Stimulated activated CD8-positive, alpha-beta memory T cell treated with anti-CD3 and anti-CD28 coated beads, Interleukin-7, amount 100 ng/mL, for 4 hours (primary cell): Measurements from ENCODE around the gene GXYLT2.

Source experiments
- DNase-seq, 2 donors: peaks; one replicate each; pipeline ENCODE4 v3.0.0-alpha.2; 2020; ENCODE audit warnings: low read depth in 2 of 2

Gene GXYLT2

GRCh38 chr3:72938471-72939265, 50.8 kb downstream of the GXYLT2 start:
- DNase-seq, result no peak

GRCh38 chr3:72941245-72941644, 53.4 kb downstream of the GXYLT2 start:
- DNase-seq, result no peak

- DNase-seq, result no peak
Measured at GRCh38 chr3:72942427-72942826, 54.6 kb downstream of the GXYLT2 start.

GRCh38 chr3:72944696-72945095, 56.9 kb downstream of the GXYLT2 start:
- DNase-seq, result no peak

GRCh38 chr3:72947715-72948490, 60.1 kb downstream of the GXYLT2 start:
- no peak for DNase-seq

- no peak for DNase-seq
Measured at GRCh38 chr3:72949016-72949415, 61.2 kb downstream of the GXYLT2 start.

GRCh38 chr3:72950372-72950771, 62.5 kb downstream of the GXYLT2 start:
- no peak for DNase-seq

- DNase-seq, result no peak
Measured at GRCh38 chr3:72950801-72951200, 63.0 kb downstream of the GXYLT2 start.

- no peak for DNase-seq
Measured at GRCh38 chr3:72951259-72951722, 63.4 kb downstream of the GXYLT2 start.

GRCh38 chr3:72953325-72953956, 65.6 kb downstream of the GXYLT2 start:
- no peak for DNase-seq

- DNase-seq, result no peak
Measured at GRCh38 chr3:72957297-72957696, 69.5 kb downstream of the GXYLT2 start.

- no peak for DNase-seq
Measured at GRCh38 chr3:72959336-72959735, 71.5 kb downstream of the GXYLT2 start.

- DNase-seq, result no peak
Measured at GRCh38 chr3:72960812-72961518, 73.1 kb downstream of the GXYLT2 start.

GRCh38 chr3:72961752-72962151, 73.9 kb downstream of the GXYLT2 start:
- DNase-seq, result no peak

GRCh38 chr3:72962317-72962716, 74.5 kb downstream of the GXYLT2 start:
- no peak for DNase-seq

- no peak for DNase-seq
Measured at GRCh38 chr3:72964633-72965032, 76.8 kb downstream of the GXYLT2 start.

GRCh38 chr3:72968266-72968664, 80.4 kb downstream of the GXYLT2 start:
- DNase-seq, result no peak

GRCh38 chr3:72969766-72970165, 81.9 kb downstream of the GXYLT2 start:
- DNase-seq, result no peak

GRCh38 chr3:72970942-72971341, 83.1 kb downstream of the GXYLT2 start:
- DNase-seq, result no peak

GRCh38 chr3:72972706-72973030, 84.8 kb downstream of the GXYLT2 start:
- DNase-seq, result no peak

GRCh38 chr3:72973031-72973723, 85.3 kb downstream of the GXYLT2 start:
- DNase-seq, result no peak
